ENCODE results near the gene MAP7D1. TPM values are rescaled to one million over a fixed set of nuclear protein-coding genes. Genes with fewer than 3 reads are reported as not detected.

Gene MAP7D1
- total and polyA plus RNA-seq, 2 of the 13 experiments (the other 11 are each of a cell fraction or from before 2014, with no cell fraction given), result 5.6 to 7.2 TPM

GRCh38 chr1:36155408-36156328 is at the start of gene MAP7D1 (continued):
- TF ChIP-seq ZBTB49 (CRISPR knock-in tag; IDR thresholded peaks at IDR 0.05; ENCODE audit: borderline replicate concordance), result no peak
- no peak for TF ChIP-seq XBP1 (CRISPR knock-in tag; IDR thresholded peaks at IDR 0.05)
- no peak for TF ChIP-seq ZNF256 (CRISPR knock-in tag; conservative IDR thresholded peaks at IDR 0.05)
- TF ChIP-seq BHLHE40 (IDR thresholded peaks at IDR 0.05; ENCODE audit: low read length), result peak; percentile 86
- TF ChIP-seq ERF (CRISPR knock-in tag; IDR thresholded peaks at IDR 0.05), result peak; percentile 35; the same call in 1 of the 2 replicates
- no peak for TF ChIP-seq ZNF713 (CRISPR knock-in tag; IDR thresholded peaks at IDR 0.05)
- TF ChIP-seq ZFP1 (CRISPR knock-in tag; IDR thresholded peaks at IDR 0.05), result no peak
- no peak for TF ChIP-seq NR2F6 (IDR thresholded peaks at IDR 0.05)
- no peak for TF ChIP-seq NR2F6 (CRISPR knock-in tag; IDR thresholded peaks at IDR 0.05)
- no peak for TF ChIP-seq PRPF4 (IDR thresholded peaks at IDR 0.05; ENCODE audit: low read depth, low read length, poor library complexity, severe bottlenecking)
- TF ChIP-seq TEAD2 (CRISPR knock-in tag; IDR thresholded peaks at IDR 0.05), result no peak
- peak; percentile 75 for TF ChIP-seq POLR2AphosphoS5 (IDR thresholded peaks at IDR 0.05; ENCODE audit: low read depth, low read length)
- TF ChIP-seq DDIT3 (CRISPR knock-in tag; IDR thresholded peaks at IDR 0.05), result no peak
- peak; percentile 98 for TF ChIP-seq PRDM10 (CRISPR knock-in tag; IDR thresholded peaks at IDR 0.05; ENCODE audit: low read depth)
- TF ChIP-seq TBX3 (IDR thresholded peaks at IDR 0.05; ENCODE audit: borderline replicate concordance), result no peak
- TF ChIP-seq HES4 (CRISPR knock-in tag; IDR thresholded peaks at IDR 0.05; ENCODE audit: borderline replicate concordance), result 0 out of 2 replicates have a peak, but pooled peaks have one; percentile 19
- TF ChIP-seq FOSL2 (CRISPR knock-in tag; IDR thresholded peaks at IDR 0.05), result peak; percentile 96
- no peak for TF ChIP-seq E2F2 (CRISPR knock-in tag; IDR thresholded peaks at IDR 0.05; ENCODE audit: borderline replicate concordance)
- TF ChIP-seq HMGXB4 (CRISPR knock-in tag; IDR thresholded peaks at IDR 0.05; ENCODE audit: borderline replicate concordance in 1 of 2, low read depth in 1 of 2), result peak; percentile 8 to 39; a peak in 2 of 4 replicates
- TF ChIP-seq DRAP1 (CRISPR knock-in tag; IDR thresholded peaks at IDR 0.05), result peak; percentile 92
